Umbilical cord (tissue), 2 donors: ENCODE results near the gene SLC25A42. TPM values are rescaled to one million over a fixed set of nuclear protein-coding genes. Genes with fewer than 3 reads are reported as not detected.
"Not testable (repeated sequence)": the region's sequence is repeated elsewhere in the genome, so short reads cannot be mapped to it uniquely, and the experiment has no call there.

Experiments used
- DNase-seq: peaks from one replicate; pipeline ENCODE4 v3.0.0-alpha.2; 2015; ENCODE audit warnings: low spot score
- total RNA-seq: library from RNA; depleted of rRNA; stranded (reverse); fragments of >200 nt; gene quantifications from one replicate; pipeline ENCODE4 v1.2.3, GENCODE V29; 2014; ENCODE audit warnings: low replicate concordance; ENCODE audit not compliant: insufficient read depth

Gene SLC25A42
- total RNA-seq, 1 donor from 2014 or later = 13.2 TPM

- no peak for DNase-seq
Observed at GRCh38 chr19:19068659-19069654, 5.2 kb downstream of the SLC25A42 start.

GRCh38 chr19:19071897-19072296 lies 8.1 kb downstream of the SLC25A42 start:
- no peak for DNase-seq

DNA sequence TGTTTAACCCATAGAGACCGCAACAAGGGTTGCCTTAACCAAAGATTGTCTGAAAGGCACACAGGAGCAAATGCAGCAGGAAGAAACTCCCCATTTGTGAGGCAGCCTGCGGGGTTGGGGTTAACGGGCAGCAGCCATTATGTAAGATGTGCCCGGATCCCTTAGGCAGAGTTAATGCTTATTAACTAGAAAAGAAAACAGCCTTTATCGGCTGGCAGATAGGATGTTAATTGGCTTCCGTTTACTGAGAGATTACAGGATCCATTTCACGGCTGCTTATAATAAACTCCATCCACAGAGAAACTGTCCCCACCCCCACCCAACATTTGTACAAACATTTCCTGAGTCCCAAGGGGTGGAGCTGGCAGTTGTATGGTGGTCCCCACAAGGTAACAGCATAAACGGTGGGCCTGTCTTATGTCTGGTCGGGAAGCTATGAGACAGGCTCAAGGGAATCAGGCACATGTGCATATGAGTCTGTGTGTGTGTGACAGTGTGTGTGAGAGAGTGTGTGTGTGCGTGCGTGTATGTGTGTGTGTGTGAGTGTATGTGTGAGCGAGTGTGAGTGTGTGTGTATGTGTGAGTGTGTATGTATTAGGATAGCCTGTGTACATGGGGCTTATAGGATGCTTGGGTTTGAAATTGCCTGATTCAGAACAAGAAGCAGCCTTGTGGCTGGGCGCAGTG lies 10.5 kb downstream of the SLC25A42 start:
- DNase-seq = no peak

- DNase-seq = no peak
Observed at GRCh38 chr19:19075126-19075525, 11.3 kb downstream of the SLC25A42 start.

GRCh38 chr19:19076476-19076875 lies 12.7 kb downstream of the SLC25A42 start:
- DNase-seq = no peak

- no peak for DNase-seq
Observed at GRCh38 chr19:19077103-19077502, 13.3 kb downstream of the SLC25A42 start.

- no peak for DNase-seq
Observed at GRCh38 chr19:19078801-19079200, 15.0 kb downstream of the SLC25A42 start.

DNA sequence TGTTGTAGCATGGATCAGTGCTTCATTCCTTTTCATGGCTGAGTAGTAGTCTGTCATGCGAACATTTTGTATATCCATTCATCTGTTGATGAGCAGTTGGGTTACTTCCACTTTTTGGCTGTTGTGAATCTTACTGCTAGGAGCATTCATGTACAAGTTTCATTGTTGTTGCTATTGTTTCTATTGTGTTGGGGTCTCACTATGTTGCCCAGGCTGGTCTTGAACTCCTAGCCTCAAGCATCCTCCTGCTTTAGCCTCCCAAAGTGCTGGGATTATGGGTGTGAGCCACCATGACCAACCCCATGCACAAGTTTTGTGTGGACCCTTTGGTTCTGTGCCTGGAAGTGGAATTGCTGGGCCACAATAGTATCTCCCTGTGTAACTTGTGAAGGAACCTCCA lies 15.8 kb downstream of the SLC25A42 start:
- no peak for DNase-seq

- DNase-seq = no peak
Observed at GRCh38 chr19:19081642-19082151, 17.9 kb downstream of the SLC25A42 start.

GRCh38 chr19:19083413-19084178 lies 19.8 kb downstream of the SLC25A42 start:
- DNase-seq = no peak

GRCh38 chr19:19087676-19088075 lies 23.9 kb downstream of the SLC25A42 start:
- DNase-seq = no peak

- DNase-seq = no peak
Observed at GRCh38 chr19:19094513-19094912, 30.7 kb downstream of the SLC25A42 start.

DNA sequence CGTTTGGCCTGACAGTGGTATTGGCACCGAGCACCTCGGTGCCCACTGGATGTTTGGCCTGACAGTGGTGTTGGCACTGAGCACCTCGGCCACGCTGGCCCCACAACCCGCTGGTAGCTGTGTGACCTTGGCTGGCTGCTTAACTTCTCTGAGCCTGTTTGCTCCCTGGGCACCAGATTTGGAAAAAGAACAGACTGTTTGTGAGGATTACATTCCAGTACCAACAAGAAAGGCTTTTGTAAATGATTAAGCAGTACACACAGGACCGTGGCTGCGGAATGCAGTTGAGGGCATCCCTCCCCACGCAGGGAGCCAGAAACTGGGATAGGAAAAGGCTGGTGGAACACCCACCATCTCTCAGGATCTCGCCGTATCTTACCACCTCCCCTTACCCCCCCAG lies 31.9 kb downstream of the SLC25A42 start:
- no peak for DNase-seq

GRCh38 chr19:19096641-19097627 lies 33.1 kb downstream of the SLC25A42 start:
- no peak for DNase-seq

- DNase-seq = no peak
Observed at GRCh38 chr19:19098084-19098702, 34.4 kb downstream of the SLC25A42 start.

- no peak for DNase-seq
Observed at GRCh38 chr19:19098703-19099632, 35.2 kb downstream of the SLC25A42 start.

GRCh38 chr19:19101540-19101939 lies 37.7 kb downstream of the SLC25A42 start:
- DNase-seq = no peak

DNA sequence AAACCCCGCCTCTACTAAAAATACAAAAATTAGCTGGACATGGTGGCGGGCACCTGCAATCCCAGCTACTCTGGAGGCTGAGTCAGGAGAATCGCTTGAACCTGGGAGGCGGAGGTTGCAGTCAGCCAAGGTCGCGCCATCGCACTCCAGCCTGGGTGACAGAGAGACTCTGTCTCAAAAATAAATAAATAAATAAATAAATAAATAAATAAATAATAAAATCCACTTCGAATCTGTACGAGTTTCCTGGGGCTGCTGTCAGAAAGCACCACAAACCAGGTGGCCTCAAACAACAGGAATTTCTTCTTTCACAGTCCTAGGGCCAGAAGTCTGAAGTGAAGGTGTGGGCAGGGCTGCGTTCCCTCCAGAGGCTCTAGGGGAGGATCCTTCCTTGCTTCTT lies 38.8 kb downstream of the SLC25A42 start:
- DNase-seq = not testable (repeated sequence)

DNA sequence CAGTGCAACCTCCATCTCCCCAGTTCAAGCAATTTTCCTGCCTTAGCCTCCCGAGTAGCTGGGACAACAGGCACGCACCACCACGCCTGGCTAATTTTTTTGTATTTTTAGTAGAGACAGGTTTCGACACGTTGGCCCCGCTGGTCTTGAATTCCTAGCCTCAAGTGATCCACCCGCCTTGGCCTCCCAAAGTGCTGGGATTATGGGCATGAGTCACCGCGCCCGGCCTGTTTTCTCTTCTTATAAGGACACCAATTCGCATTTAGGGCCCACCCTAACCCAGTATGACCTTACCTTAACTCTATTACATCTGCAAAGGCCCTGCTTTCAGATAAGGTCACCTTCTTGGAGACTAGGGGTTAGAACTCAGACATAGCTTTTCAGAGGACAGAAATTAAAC lies 39.4 kb downstream of the SLC25A42 start:
- DNase-seq = no peak
